ENCODE data around the gene NCAPG2.

NCAPG2 gene

GRCh38 chr7:158603773-158604755 is 100.5 kb downstream of the NCAPG2 start:
- TF ChIP-seq FOXM1 (IDR thresholded peaks at IDR 0.05; ENCODE audit: borderline replicate concordance) (no peak), ARNT (IDR thresholded peaks at IDR 0.05) (no peak), LEF1 (IDR thresholded peaks at IDR 0.05; ENCODE audit: borderline replicate concordance) (no peak), HDGF (IDR thresholded peaks at IDR 0.05; ENCODE audit: borderline replicate concordance) (no peak), CTBP1 (IDR thresholded peaks at IDR 0.05; ENCODE audit: borderline replicate concordance) (no peak)
- no peak for DNase-seq (ENCODE audit: extremely low spot score)
- ChIA-PET CTCF (no interaction called here), POLR2A (no interaction called here)

DNA sequence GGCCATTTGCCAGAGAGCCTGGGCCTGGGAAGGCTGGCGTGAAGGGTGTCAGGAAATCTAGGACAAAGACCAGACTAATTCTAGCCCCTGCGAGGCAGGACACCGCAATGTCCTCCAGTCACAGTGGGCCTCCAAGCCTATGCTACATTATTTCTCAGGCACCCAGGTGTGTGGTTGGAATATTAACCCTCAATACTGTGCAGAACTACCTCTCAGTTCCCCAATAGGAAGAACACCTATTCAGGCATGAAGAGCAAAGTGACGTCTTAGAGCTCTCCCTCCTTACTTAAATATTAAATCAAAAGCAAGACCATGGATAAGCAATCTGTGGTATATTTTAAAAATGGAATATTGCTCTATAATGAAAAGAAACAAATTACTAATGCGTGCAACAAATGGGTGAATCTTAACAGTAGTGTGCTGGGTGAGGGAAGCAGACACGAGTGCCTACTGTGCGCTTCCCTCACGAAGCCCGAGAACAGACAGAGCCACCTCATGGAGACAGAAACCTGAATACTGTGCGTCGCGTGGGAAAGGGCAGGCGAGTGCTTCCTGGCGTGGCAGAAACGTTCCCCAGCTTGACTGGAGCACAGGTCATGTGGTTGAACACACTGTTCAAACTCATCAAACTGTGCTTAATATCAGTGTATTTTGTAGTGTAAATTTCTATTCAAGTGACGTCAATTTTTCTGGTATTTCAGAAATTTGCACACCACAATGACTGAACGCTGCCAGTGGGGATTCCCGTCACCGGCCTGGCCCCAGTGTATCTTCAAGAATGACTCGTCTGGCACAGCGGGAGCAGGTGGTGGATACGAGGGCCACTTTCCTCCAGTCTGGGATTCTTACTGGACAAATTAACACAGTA is 101.5 kb downstream of the NCAPG2 start:
- POLR2A ChIA-PET, result no interaction called here
- TF ChIP-seq LEF1 (IDR thresholded peaks at IDR 0.05; ENCODE audit: borderline replicate concordance), result no peak
- no peak for TF ChIP-seq TARDBP (IDR thresholded peaks at IDR 0.05)
- no peak for TF ChIP-seq ELF4 (IDR thresholded peaks at IDR 0.05)
- no peak for TF ChIP-seq PKNOX1 (IDR thresholded peaks at IDR 0.05)
- no peak for TF ChIP-seq L3MBTL2 (conservative IDR thresholded peaks at IDR 0.05)
- no peak for TF ChIP-seq ZNF384 (IDR thresholded peaks at IDR 0.05)
- no peak for DNase-seq (ENCODE audit: extremely low spot score)
- CTCF ChIA-PET, result interaction anchor here (0.7 kb wide), 1 partner anchor 1602 kb away, joined by 3 read pairs; no protein-coding TSS in a partner anchor

- ChIA-PET POLR2A (no interaction called here), CTCF (interaction anchor here (0.7 kb wide), 1 partner anchor 1601 kb away, joined by 3 read pairs; no protein-coding TSS in a partner anchor)
- no peak for TF ChIP-seq LEF1 (IDR thresholded peaks at IDR 0.05; ENCODE audit: borderline replicate concordance)
- no peak for TF ChIP-seq FOXM1 (IDR thresholded peaks at IDR 0.05; ENCODE audit: borderline replicate concordance)
- TF ChIP-seq BHLHE40 (IDR thresholded peaks at IDR 0.05; ENCODE audit: borderline replicate concordance), result no peak
- TF ChIP-seq CTBP1 (IDR thresholded peaks at IDR 0.05; ENCODE audit: borderline replicate concordance), result no peak
- TF ChIP-seq L3MBTL2 (conservative IDR thresholded peaks at IDR 0.05), result no peak
- TF ChIP-seq FOXA1 (IDR thresholded peaks at IDR 0.05), result no peak
- no peak for TF ChIP-seq HDGF (IDR thresholded peaks at IDR 0.05; ENCODE audit: borderline replicate concordance)
- no peak for TF ChIP-seq ARNT (IDR thresholded peaks at IDR 0.05)
- TF ChIP-seq ELF4 (IDR thresholded peaks at IDR 0.05), result no peak
- TF ChIP-seq NFRKB (IDR thresholded peaks at IDR 0.05), result no peak
- TF ChIP-seq SP1 (IDR thresholded peaks at IDR 0.05), result no peak
- no peak for TF ChIP-seq PKNOX1 (IDR thresholded peaks at IDR 0.05)
- no peak for TF ChIP-seq SUZ12 (IDR thresholded peaks at IDR 0.05)
- TF ChIP-seq TARDBP (IDR thresholded peaks at IDR 0.05), result no peak
- TF ChIP-seq ZNF384 (IDR thresholded peaks at IDR 0.05), result no peak
- DNase-seq (ENCODE audit: extremely low spot score), result no peak
Observed at GRCh38 chr7:158602041-158602440, 102.6 kb downstream of the NCAPG2 start.

DNA sequence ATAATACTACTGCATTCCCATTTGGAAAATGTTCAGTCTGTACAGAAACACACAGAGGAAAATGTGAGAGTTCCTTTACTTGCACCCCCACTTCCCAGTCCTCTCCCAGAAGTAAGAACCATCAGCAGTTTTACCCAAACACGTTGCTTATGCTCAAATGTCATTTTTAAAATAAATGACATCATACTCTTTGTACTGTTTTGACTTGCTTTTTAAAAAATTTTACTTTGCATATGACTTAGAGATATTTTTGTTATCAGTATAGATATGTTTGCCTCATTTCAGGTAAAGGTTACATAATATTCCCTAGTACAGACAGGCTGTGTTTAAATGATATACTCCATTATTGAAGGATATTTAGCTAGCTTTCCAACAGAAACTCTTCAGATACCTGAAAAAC is 103.5 kb downstream of the NCAPG2 start:
- POLR2A ChIA-PET, result no interaction called here
- DNase-seq (ENCODE audit: extremely low spot score), result no peak
- CTCF ChIA-PET, result no interaction called here
- TF ChIP-seq FOXK2 (IDR thresholded peaks at IDR 0.05), result no peak
- TF ChIP-seq L3MBTL2 (conservative IDR thresholded peaks at IDR 0.05), result no peak
- no peak for TF ChIP-seq SUZ12 (IDR thresholded peaks at IDR 0.05)
- TF ChIP-seq FOXM1 (IDR thresholded peaks at IDR 0.05; ENCODE audit: borderline replicate concordance), result no peak
- no peak for TF ChIP-seq BHLHE40 (IDR thresholded peaks at IDR 0.05; ENCODE audit: borderline replicate concordance)
- no peak for TF ChIP-seq ARNT (IDR thresholded peaks at IDR 0.05)
- TF ChIP-seq FOXA1 (IDR thresholded peaks at IDR 0.05), result no peak
- no peak for TF ChIP-seq TARDBP (IDR thresholded peaks at IDR 0.05)
- TF ChIP-seq HDGF (IDR thresholded peaks at IDR 0.05; ENCODE audit: borderline replicate concordance), result no peak
- no peak for TF ChIP-seq ELF4 (IDR thresholded peaks at IDR 0.05)
- no peak for TF ChIP-seq CTBP1 (IDR thresholded peaks at IDR 0.05; ENCODE audit: borderline replicate concordance)
- TF ChIP-seq PKNOX1 (IDR thresholded peaks at IDR 0.05), result no peak
- TF ChIP-seq SP1 (IDR thresholded peaks at IDR 0.05), result no peak

DNA sequence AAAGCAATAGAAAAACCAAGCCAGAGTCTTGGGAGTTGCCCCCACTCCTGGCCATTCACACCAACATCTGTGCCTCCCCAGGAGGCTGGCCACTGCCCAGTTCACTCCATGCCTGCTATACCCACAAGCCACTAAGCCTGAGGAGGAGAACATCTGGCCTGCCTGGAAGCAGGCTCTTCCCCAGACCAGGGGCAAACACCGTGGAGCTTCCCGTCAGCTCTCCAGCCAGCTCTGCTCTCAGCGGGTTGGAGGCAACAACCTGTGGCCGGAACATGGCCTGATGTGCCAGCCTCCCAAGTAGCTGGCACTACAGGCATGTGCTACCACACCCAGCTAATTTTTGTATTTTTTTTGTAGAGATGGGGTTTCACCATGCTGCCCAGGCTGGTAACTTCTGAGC is 107.9 kb downstream of the NCAPG2 start:
- no peak for TF ChIP-seq FOXK2 (IDR thresholded peaks at IDR 0.05)
- no peak for TF ChIP-seq BHLHE40 (IDR thresholded peaks at IDR 0.05; ENCODE audit: borderline replicate concordance)
- TF ChIP-seq HDGF (IDR thresholded peaks at IDR 0.05; ENCODE audit: borderline replicate concordance), result no peak
- no peak for TF ChIP-seq NFRKB (IDR thresholded peaks at IDR 0.05)
- TF ChIP-seq SP1 (IDR thresholded peaks at IDR 0.05), result no peak
- no peak for TF ChIP-seq SUZ12 (IDR thresholded peaks at IDR 0.05)
- no peak for TF ChIP-seq L3MBTL2 (conservative IDR thresholded peaks at IDR 0.05)
- TF ChIP-seq ARNT (IDR thresholded peaks at IDR 0.05), result no peak
- TF ChIP-seq CTBP1 (IDR thresholded peaks at IDR 0.05; ENCODE audit: borderline replicate concordance), result no peak
- TF ChIP-seq TARDBP (IDR thresholded peaks at IDR 0.05), result no peak
- TF ChIP-seq ZNF384 (IDR thresholded peaks at IDR 0.05), result no peak
- no peak for TF ChIP-seq ELF4 (IDR thresholded peaks at IDR 0.05)
- no peak for TF ChIP-seq LEF1 (IDR thresholded peaks at IDR 0.05; ENCODE audit: borderline replicate concordance)
- no peak for TF ChIP-seq FOXA1 (IDR thresholded peaks at IDR 0.05)
- POLR2A ChIA-PET, result no interaction called here
- CTCF ChIA-PET, result no interaction called here

More for the DNA sequence above, 107.9 kb downstream of the NCAPG2 start:
- DNase-seq (ENCODE audit: extremely low spot score), result no peak

Measured in HEK293T (cell line).